Type B pancreatic cell (in vitro differentiated cells): Measurements from ENCODE around the gene ZNF423. TPM values are rescaled to one million over a fixed set of nuclear protein-coding genes. Genes with fewer than 3 reads are reported as not detected.

ENCODE experiments used
- DNase-seq: peaks from one replicate; pipeline ENCODE4 v3.0.0; 2021; ENCODE audit warnings: mixed read lengths; ENCODE audit not compliant: unreplicated experiment; ENCODE audit errors: extremely low spot score
- H3K27ac Mint-ChIP-seq: 2 replicates; pipeline ENCODE4 v1.8.0; 2021; ENCODE audit warnings: mild to moderate bottlenecking, mixed read lengths
- H3K27me3 Mint-ChIP-seq: 2 replicates; pipeline ENCODE4 v1.8.0; 2021; ENCODE audit warnings: mixed read lengths
- H3K36me3 Mint-ChIP-seq: 2 replicates; pipeline ENCODE4 v1.8.0; 2021; ENCODE audit warnings: mixed read lengths
- H3K4me1 Mint-ChIP-seq: one replicate; pipeline ENCODE4 v1.8.0; 2021; ENCODE audit warnings: mixed read lengths; ENCODE audit not compliant: unreplicated experiment
- H3K4me3 Mint-ChIP-seq: 2 replicates; pipeline ENCODE4 v1.8.0; 2021; ENCODE audit warnings: mild to moderate bottlenecking, mixed read lengths
- H3K9me3 Mint-ChIP-seq: 2 replicates; pipeline ENCODE4 v1.8.0; 2021; ENCODE audit warnings: mixed read lengths
- total RNA-seq: library from RNA; stranded (reverse); gene quantifications from 2 replicates; pipeline ENCODE4 v1.2.1, GENCODE V29; 2021; ENCODE audit warnings: low replicate concordance
- TF ChIP-seq, protein P1 (sequence below): fragments of 200-600 bp; sonication (generic); conservative IDR thresholded peaks from 2 replicates; pipeline ENCODE4 v1.5.0; 2021; ENCODE audit warnings: antibody characterized with exemption, mild to moderate bottlenecking

Gene ZNF423
- total RNA-seq, 1 donor from 2014 or later = 72.6 TPM

DNA sequence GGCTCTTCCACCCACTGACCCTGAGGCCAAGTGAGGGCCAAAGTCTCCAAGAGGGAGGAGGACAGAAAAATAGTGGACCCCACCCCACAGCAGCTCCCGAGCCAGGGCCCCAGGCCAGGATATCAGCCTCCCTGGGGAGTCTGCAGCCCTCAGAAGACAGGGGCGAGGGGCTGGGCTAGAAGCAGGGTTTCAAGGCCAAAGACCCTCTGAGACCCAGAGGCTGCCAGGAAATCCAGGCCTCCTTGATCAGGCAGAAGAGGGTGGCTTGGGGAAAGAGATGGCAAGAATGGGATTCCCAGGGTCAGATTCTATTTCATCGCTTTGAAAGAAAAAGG lies 156.1 kb downstream of the ZNF423 start:
- TF ChIP-seq, protein P1, sequence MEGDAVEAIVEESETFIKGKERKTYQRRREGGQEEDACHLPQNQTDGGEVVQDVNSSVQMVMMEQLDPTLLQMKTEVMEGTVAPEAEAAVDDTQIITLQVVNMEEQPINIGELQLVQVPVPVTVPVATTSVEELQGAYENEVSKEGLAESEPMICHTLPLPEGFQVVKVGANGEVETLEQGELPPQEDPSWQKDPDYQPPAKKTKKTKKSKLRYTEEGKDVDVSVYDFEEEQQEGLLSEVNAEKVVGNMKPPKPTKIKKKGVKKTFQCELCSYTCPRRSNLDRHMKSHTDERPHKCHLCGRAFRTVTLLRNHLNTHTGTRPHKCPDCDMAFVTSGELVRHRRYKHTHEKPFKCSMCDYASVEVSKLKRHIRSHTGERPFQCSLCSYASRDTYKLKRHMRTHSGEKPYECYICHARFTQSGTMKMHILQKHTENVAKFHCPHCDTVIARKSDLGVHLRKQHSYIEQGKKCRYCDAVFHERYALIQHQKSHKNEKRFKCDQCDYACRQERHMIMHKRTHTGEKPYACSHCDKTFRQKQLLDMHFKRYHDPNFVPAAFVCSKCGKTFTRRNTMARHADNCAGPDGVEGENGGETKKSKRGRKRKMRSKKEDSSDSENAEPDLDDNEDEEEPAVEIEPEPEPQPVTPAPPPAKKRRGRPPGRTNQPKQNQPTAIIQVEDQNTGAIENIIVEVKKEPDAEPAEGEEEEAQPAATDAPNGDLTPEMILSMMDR = no peak
- H3K27me3 Mint-ChIP-seq = no peaks in the 10 kb centered on the region
- DNase-seq = no peak
- peaks cover 69% of the 10 kb centered on the region for H3K4me1 Mint-ChIP-seq
- H3K27ac Mint-ChIP-seq = peak overlapping the region; percentile 81
- peaks cover 4% of the 10 kb centered on the region for H3K36me3 Mint-ChIP-seq
- peak overlapping the region; percentile 81 for H3K4me3 Mint-ChIP-seq
- no peaks in the 10 kb centered on the region for H3K9me3 Mint-ChIP-seq

DNA sequence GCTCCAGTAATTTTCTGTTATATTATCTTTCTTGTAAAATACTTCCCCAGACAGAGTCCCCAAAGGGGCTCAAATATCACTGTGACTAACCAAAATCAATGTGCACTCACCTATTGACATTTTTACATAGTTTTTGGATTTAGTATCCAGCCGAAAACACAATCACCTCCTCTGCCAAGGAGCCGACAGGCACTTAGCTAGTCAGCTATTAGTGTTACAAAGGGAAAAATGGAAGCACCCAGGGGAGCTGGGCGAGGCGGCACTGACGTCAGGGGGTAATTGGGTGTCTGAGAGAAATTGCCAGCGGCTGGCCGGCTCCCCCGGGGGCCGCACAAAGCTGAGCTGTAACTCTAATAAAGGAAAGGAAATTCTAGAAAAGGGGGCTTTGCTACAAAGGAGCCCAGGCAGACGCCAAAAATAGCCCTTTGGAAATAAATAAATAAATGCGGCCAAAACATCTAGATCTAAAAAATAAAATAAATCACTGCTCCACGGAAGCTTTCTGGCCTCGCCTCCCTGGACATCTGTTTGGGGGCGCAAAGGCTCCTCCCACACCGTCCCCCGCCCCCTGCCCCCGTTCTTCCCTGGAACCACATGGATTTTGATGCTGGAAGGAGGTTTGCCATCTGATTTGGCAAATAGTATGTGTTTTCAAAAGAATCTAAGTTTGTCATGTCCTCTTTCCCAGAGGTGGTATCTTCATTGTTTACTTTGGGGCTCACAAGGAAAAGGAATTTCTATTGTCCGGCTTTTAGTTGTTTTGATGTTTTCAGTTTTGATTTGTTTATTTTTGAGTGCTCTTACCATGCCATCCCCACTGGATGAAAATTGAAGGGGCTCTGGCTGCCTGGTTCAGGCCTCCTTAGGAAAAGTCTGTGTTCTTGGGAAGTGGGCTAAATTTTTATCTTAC lies 156.7 kb downstream of the ZNF423 start:
- Mint-ChIP-seq H3K4me3 (peak overlapping the region; percentile 64), H3K4me1 (peaks cover 68% of the 10 kb centered on the region), H3K27me3 (no peaks in the 10 kb centered on the region), H3K27ac (peak overlapping the region; percentile 81), H3K9me3 (no peaks in the 10 kb centered on the region), H3K36me3 (peaks cover 4% of the 10 kb centered on the region)
- TF ChIP-seq, protein P1 = no peak
- DNase-seq = no peak

DNA sequence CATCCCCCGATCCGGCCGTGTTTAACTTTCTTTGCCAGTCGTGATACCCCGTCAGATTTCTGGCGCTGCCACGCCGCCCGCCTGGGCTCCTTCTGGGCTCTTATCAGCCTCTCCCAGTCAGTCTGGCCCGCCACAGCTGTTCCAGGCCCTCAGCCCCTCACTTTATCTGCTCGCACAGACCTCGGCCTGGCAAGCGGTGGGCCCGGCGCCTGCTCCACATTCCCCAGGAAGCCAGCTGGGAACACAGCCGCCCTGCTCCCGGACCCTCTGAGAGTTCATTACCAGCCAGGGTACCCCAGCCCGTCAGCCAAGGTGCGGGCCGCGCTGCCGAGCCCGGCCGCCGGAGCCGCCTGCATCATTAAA lies 157.5 kb downstream of the ZNF423 start:
- Mint-ChIP-seq H3K9me3 (no peaks in the 10 kb centered on the region), H3K27me3 (no peaks in the 10 kb centered on the region), H3K27ac (peak overlapping the region; percentile 81), H3K36me3 (peaks cover 4% of the 10 kb centered on the region), H3K4me1 (peaks cover 72% of the 10 kb centered on the region), H3K4me3 (peak overlapping the region; percentile 64)
- TF ChIP-seq, protein P1 = no peak
- no peak for DNase-seq

DNA sequence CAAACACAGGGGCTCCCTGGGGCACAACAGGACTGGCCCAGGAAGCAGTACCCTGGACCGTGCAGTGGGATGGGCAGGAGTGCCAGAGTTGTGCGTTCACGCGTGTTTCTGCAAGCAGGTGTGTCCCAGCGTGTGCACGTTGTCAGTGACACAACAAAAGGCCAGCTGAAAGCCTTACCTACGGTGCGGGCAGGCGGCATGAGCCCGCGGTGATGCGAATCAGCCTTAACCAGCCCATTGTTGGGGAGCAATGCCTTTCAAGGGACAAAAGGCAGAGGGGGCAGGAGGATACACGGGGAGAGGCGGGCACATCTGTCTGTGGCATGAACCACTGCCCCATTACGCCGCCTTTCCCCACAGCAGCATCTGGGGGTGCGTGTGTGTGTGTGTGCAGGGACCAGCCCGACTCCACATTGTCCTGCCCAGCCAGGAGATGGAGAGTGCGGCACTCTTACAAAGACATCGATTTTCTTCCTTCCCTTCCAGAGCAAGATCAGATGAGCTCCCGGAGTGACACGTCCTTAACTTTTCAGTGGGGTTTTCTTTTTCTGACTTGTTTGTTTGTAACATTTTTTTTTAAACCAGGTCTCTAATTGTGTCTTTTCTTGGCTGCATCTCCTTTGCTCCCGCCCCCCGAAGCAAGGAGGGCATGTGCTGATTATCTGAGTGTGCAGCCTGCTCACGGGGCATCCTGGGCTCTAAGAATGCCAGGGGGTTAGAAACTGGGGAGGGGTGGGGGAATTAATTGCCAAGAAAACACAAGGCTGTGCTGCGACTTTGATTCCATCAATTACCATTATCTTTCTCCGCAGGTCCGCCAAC lies 158.1 kb downstream of the ZNF423 start:
- Mint-ChIP-seq H3K36me3 (peaks cover 4% of the 10 kb centered on the region), H3K4me1 (peaks cover 74% of the 10 kb centered on the region), H3K4me3 (peak overlapping the region; percentile 64), H3K27me3 (no peaks in the 10 kb centered on the region), H3K9me3 (no peaks in the 10 kb centered on the region), H3K27ac (peak overlapping the region; percentile 81)
- DNase-seq = no peak
- TF ChIP-seq, protein P1 = no peak

DNA sequence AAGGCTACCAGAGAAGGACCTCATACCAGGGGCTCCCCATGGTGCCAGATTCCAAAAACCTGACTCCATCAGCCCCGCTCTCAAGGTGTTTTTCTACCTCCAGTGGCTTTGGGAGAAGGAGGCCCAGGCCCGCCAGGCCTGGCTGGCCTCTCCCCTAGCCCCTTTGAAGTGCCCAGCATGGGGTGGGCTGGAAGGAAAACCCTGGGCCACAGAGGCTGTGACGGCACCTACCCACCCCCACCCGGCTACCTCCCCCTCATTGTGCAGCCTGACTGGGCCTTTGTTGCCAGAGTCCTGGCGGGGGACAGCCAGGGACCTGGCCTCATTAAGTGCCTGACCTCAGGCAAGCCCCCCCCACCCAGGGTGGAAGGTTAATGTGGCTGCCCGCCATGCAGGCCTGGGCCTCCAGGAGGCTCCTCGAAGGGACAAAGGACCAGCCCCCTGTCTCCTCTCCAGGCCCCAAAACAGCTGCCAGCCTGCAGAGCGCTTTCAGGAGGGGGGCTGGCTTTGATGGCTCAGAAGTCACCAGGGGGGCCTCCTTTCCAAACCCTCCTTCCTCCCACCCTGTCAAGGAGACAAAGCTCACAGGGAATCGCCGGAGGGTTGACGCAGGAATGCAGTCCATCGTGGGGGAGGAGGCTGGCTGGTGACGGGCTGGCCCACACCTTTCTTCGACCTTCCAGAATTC lies 159.4 kb downstream of the ZNF423 start:
- Mint-ChIP-seq H3K9me3 (no peaks in the 10 kb centered on the region), H3K27ac (peak overlapping the region; percentile 81), H3K36me3 (peaks cover 4% of the 10 kb centered on the region), H3K4me1 (peaks cover 72% of the 10 kb centered on the region), H3K27me3 (no peaks in the 10 kb centered on the region), H3K4me3 (peak overlapping the region; percentile 20)
- DNase-seq = no peak
- TF ChIP-seq, protein P1 = peak; percentile 50
